IMR-90 (cell line): Measurements from ENCODE around the gene AMPD3. TPM values are rescaled to one million over a fixed set of nuclear protein-coding genes. Genes with fewer than 3 reads are reported as not detected.
A peak's percentile ranks its signal among the peaks of the same experiment; 100 is the strongest.

Experiments
- ATAC-seq: fragments of 200-7000 bp; cut with Tn5 transposase; 2 replicates; pipeline ENCODE4 v1.9.1; 2020; ENCODE audit warnings: low read depth, mild to moderate bottlenecking, moderate library complexity
- BruUV-seq: library from RNA; stranded (reverse); fragments of 400-500 nt; replicated peaks from 2 replicates; lab custom pipeline; 2021; lab: Mats Ljungman, UMichigan
- CTCF ChIA-PET: fragments of 300-600 bp; formaldehyde crosslinking; extraction: SDS; loops from one replicate; lab custom pipeline; 2021; ENCODE audit warnings: antibody characterized with exemption; lab: Yijun Ruan, JAX
- POLR2A ChIA-PET: fragments of 300-600 bp; sonication (Branson Sonifier 250); formaldehyde crosslinking; loops from one replicate; lab custom pipeline; 2022; ENCODE audit warnings: antibody characterized with exemption; ENCODE audit not compliant: unreplicated experiment; lab: Charles Lee
- DNase-seq: peaks from one replicate; pipeline ENCODE4 v3.0.0; 2013
- H2AFZ ChIP-seq: replicated peaks from 2 replicates; pipeline ENCODE3; 2013; ENCODE audit warnings: low read length, mild to moderate bottlenecking; ENCODE audit not compliant: poor library complexity
- H2AK5ac ChIP-seq: 2 replicates; pipeline ENCODE4 v1.6.1; 2013; ENCODE audit warnings: low read depth, low read length, inconsistent platforms
- H2AK9ac ChIP-seq: replicated peaks from 2 replicates; pipeline ENCODE3; 2013; ENCODE audit warnings: mild to moderate bottlenecking, low read depth, low read length, moderate library complexity; ENCODE audit not compliant: poor library complexity
- H2BK120ac ChIP-seq: 2 replicates; pipeline ENCODE4 v1.6.1; 2013; ENCODE audit warnings: low read depth, low read length, inconsistent platforms
- H2BK15ac ChIP-seq: 3 replicates; pipeline ENCODE4 v1.6.1; 2013; ENCODE audit warnings: low read depth, low read length, inconsistent platforms
- H2BK20ac ChIP-seq: 2 replicates; pipeline ENCODE4 v1.6.1; 2013; ENCODE audit warnings: low read depth, mild to moderate bottlenecking, inconsistent platforms, low read length, moderate library complexity
- H2BK5ac ChIP-seq: 2 replicates; pipeline ENCODE4 v1.6.1; 2013; ENCODE audit warnings: mild to moderate bottlenecking, low read depth, low read length, inconsistent platforms; ENCODE audit not compliant: poor library complexity, severe bottlenecking
- H3K14ac ChIP-seq: replicated peaks from 2 replicates; pipeline ENCODE4 v1.6.1; 2013; ENCODE audit warnings: low read depth, low read length, inconsistent platforms
- H3K18ac ChIP-seq: 2 replicates; pipeline ENCODE4 v1.6.1; 2013; ENCODE audit warnings: low read depth, low read length, control low read depth
- H3K23ac ChIP-seq: 2 replicates; pipeline ENCODE4 v1.6.1; 2013; ENCODE audit warnings: low read depth, low read length, inconsistent platforms
- H3K27ac ChIP-seq: 2 replicates; pipeline ENCODE4 v1.5.1; 2013; ENCODE audit warnings: mild to moderate bottlenecking, control low read depth, low read length; ENCODE audit not compliant: insufficient read depth
- H3K27me3 ChIP-seq: 2 replicates; pipeline ENCODE4 v1.6.1; 2013; ENCODE audit warnings: low read length; ENCODE audit not compliant: control insufficient read depth, insufficient read depth
- H3K36me3 ChIP-seq: 2 replicates; pipeline ENCODE4 v1.6.1; 2013; ENCODE audit warnings: low read length, mixed read lengths; ENCODE audit not compliant: control insufficient read depth, insufficient read depth
- H3K4ac ChIP-seq: 2 replicates; pipeline ENCODE4 v1.6.1; 2013; ENCODE audit warnings: low read depth, low read length, inconsistent platforms
- H3K4me1 ChIP-seq: 2 replicates; pipeline ENCODE4 v1.6.1; 2013; ENCODE audit warnings: low read length, mixed read lengths; ENCODE audit not compliant: control insufficient read depth, insufficient read depth
- H3K4me2 ChIP-seq: 2 replicates; pipeline ENCODE4 v1.6.1; 2013; ENCODE audit warnings: low read depth, mild to moderate bottlenecking, control low read depth, low read length, moderate library complexity
- H3K4me3 ChIP-seq: 2 replicates; pipeline ENCODE4 v1.5.1; 2013; ENCODE audit warnings: low read depth, mild to moderate bottlenecking, control low read depth, low read length, moderate library complexity; ENCODE audit not compliant: insufficient read depth
- H3K56ac ChIP-seq: 2 replicates; pipeline ENCODE4 v1.6.1; 2013; ENCODE audit warnings: low read length, inconsistent platforms; ENCODE audit not compliant: insufficient read depth; ENCODE audit errors: extremely low read depth
- H3K79me1 ChIP-seq, 2 experiments: 2 replicates each; pipeline ENCODE4 v1.6.1; 2013; ENCODE audit warnings: low read length in 2 of 2, inconsistent platforms in 1 of 2, low read depth in 1 of 2
- H3K9ac ChIP-seq: 2 replicates; pipeline ENCODE4 v1.6.1; 2013; ENCODE audit warnings: low read depth, low read length, control low read depth
- H3K9me1 ChIP-seq: 2 replicates; pipeline ENCODE4 v1.6.1; 2013; ENCODE audit warnings: low read length, inconsistent platforms; ENCODE audit not compliant: insufficient read depth
- H3K9me3 ChIP-seq: 2 replicates; pipeline ENCODE4 v1.6.1; 2013; ENCODE audit warnings: low read length; ENCODE audit not compliant: control insufficient read depth, insufficient read depth
- H4K20me1 ChIP-seq: 2 replicates; pipeline ENCODE4 v1.6.1; 2013; ENCODE audit warnings: low read length, inconsistent platforms; ENCODE audit not compliant: insufficient read depth
- H4K5ac ChIP-seq: 2 replicates; pipeline ENCODE4 v1.6.1; 2013; ENCODE audit warnings: mild to moderate bottlenecking, low read depth, low read length, control low read depth
- H4K8ac ChIP-seq, 2 experiments: 2 replicates each; pipeline ENCODE4 v1.6.1; 2013; ENCODE audit warnings: low read depth in 2 of 2, low read length in 2 of 2, control low read depth in 1 of 2, inconsistent platforms in 1 of 2
- H4K91ac ChIP-seq: 2 replicates; pipeline ENCODE4 v1.6.1; 2013; ENCODE audit warnings: low read depth, low read length, inconsistent platforms; ENCODE audit not compliant: insufficient read depth
- BHLHE40 ChIP-seq: fragments of 150-350 bp; IDR thresholded peaks from 2 replicates; pipeline ENCODE4 v1.6.1; 2016; ENCODE audit warnings: mild to moderate bottlenecking, low read depth, low read length
- CEBPB ChIP-seq: IDR thresholded peaks from 2 replicates; pipeline ENCODE4 v1.6.1; 2012; ENCODE audit warnings: low read depth, low read length, improper control_type of control experiment
- CHD1 ChIP-seq: IDR thresholded peaks from 2 replicates; pipeline ENCODE4 v1.6.1; 2012; ENCODE audit warnings: low read depth, low read length, improper control_type of control experiment
- FOS ChIP-seq: fragments of 150-350 bp; IDR thresholded peaks from 2 replicates; pipeline ENCODE4 v1.6.1; 2016; ENCODE audit warnings: low read depth, low read length
- MAFK ChIP-seq: IDR thresholded peaks from 2 replicates; pipeline ENCODE4 v1.6.1; 2012; ENCODE audit warnings: low read depth, low read length, improper control_type of control experiment
- MAZ ChIP-seq: IDR thresholded peaks from 2 replicates; pipeline ENCODE4 v1.6.1; 2012; ENCODE audit warnings: low read depth, mild to moderate bottlenecking, low read length, improper control_type of control experiment, moderate library complexity, borderline replicate concordance
- MXI1 ChIP-seq: IDR thresholded peaks from 2 replicates; pipeline ENCODE4 v1.6.1; 2012; ENCODE audit warnings: low read depth, mild to moderate bottlenecking, low read length, moderate library complexity, borderline replicate concordance
- NFE2L2 ChIP-seq: fragments of 150-350 bp; IDR thresholded peaks from 2 replicates; pipeline ENCODE4 v1.6.1; 2016; ENCODE audit warnings: low read depth, mild to moderate bottlenecking, low read length
- POLR2A ChIP-seq: IDR thresholded peaks from 2 replicates; pipeline ENCODE4 v1.6.1; 2012; ENCODE audit warnings: mild to moderate bottlenecking, low read depth, low read length
- RAD21 ChIP-seq: IDR thresholded peaks from 2 replicates; pipeline ENCODE4 v1.6.1; 2012; ENCODE audit warnings: low read length, improper control_type of control experiment
- RCOR1 ChIP-seq: IDR thresholded peaks from 2 replicates; pipeline ENCODE4 v1.6.1; 2012; ENCODE audit warnings: mild to moderate bottlenecking, low read length, improper control_type of control experiment; ENCODE audit not compliant: insufficient replicate concordance
- RFX5 ChIP-seq: IDR thresholded peaks from 2 replicates; pipeline ENCODE4 v1.8.0; 2012; ENCODE audit warnings: low read depth, mild to moderate bottlenecking, low read length, moderate library complexity
- SMC3 ChIP-seq: fragments of 150-350 bp; IDR thresholded peaks from 2 replicates; pipeline ENCODE4 v1.6.1; 2016; ENCODE audit warnings: low read depth, mild to moderate bottlenecking, antibody characterized with exemption, low read length, moderate library complexity
- WGBS, 2 experiments: methylation state at CpG; one replicate each; pipeline versions ENCODE4 v1.1.5 to v1.1.7; 2013; ENCODE audit warnings: missing lambda C conversion rate in 2 of 2; ENCODE audit not compliant: insufficient read length in 1 of 2; ENCODE audit errors: extremely low coverage in 2 of 2; 5-methylcytosine and 5-hydroxymethylcytosine counted together
- dilution Hi-C: fragments of 300-500 bp; cut with HindIII; formaldehyde crosslinking; loops from one replicate; pipeline ENCODE4 v1.14.3; 2018; ENCODE audit warnings: low sequenced_read_pairs; ENCODE audit not compliant: unreplicated experiment
- in situ Hi-C: fragments of 300-500 bp; cut with MboI; formaldehyde crosslinking; loops from 3 replicates; pipeline ENCODE4 v1.14.3; 2019; ENCODE audit warnings: low sequenced_read_pairs, inconsistent platforms, mixed read lengths
- intact Hi-C: fragments of 100-400 bp; cut with micrococcal nuclease; formaldehyde crosslinking; loops from 2 replicates; pipeline ENCODE4 v1.10.0; 2022
- polyA plus RNA-seq, 3 experiments: library from polyadenylated mRNA; depleted of rRNA; stranded (reverse); fragments of >200 nt; gene quantifications; 2 replicates each; pipeline ENCODE4 v1.2.3, GENCODE V29; 2012; ENCODE audit warnings: low replicate concordance in 1 of 3
- total RNA-seq: library from RNA; depleted of rRNA; stranded (reverse); fragments of >200 nt; gene quantifications from 2 replicates; pipeline ENCODE4 v1.2.3, GENCODE V29; 2012
- TF ChIP-seq, protein P1 (sequence below): fragments of 150-350 bp; IDR thresholded peaks from 2 replicates; pipeline ENCODE4 v1.6.1; 2016; ENCODE audit warnings: low read depth, mild to moderate bottlenecking, low read length, moderate library complexity, borderline replicate concordance
- TF ChIP-seq, protein P2 (sequence below): conservative IDR thresholded peaks from 2 replicates; pipeline ENCODE4 v1.5.1; 2012; ENCODE audit warnings: mild to moderate bottlenecking, low read depth, low read length, improper control_type of control experiment
- TF ChIP-seq, protein P3 (sequence below): fragments of 150-350 bp; IDR thresholded peaks from 2 replicates; pipeline ENCODE4 v1.6.1; 2017; ENCODE audit warnings: mild to moderate bottlenecking, antibody characterized with exemption, low read length, low read depth

The AMPD3 gene
- total and polyA plus RNA-seq, 2 of the 4 experiments (the other 2 are of a cell fraction), result 8.6 to 12.1 TPM

DNA sequence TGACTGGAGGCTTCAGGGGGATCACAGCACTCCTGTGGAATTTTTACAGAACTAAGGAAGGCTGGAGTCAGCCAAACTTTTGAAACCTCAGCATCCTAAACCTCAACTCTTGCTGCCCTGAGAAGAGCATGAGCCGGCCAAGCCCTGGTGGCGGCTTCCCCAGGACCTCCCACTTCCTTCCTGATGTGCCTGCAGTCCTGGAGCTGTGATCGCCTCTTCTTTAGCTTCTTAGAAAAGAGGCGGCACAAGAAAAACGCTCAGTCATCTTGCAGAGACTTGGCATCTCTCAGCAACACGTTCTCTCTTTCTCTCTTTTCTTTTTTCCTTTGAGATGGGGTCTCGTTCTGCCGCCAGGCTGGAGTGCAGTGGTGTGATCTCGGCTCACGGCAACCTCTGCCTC, 40.4 kb upstream of the AMPD3 start:
- H2BK15ac ChIP-seq, result no peak overlapping the region
- ATAC-seq (0 out of 2 replicates have a peak, but pooled peaks have one; percentile 24), DNase-seq (peak; percentile 21)
- intact Hi-C loops (no loop called here), in situ Hi-C loops (loop anchor here (5.0 kb wide), 1 partner anchor 78 kb away; no protein-coding TSS in a partner anchor), dilution Hi-C loops (no loop called here)
- CTCF ChIA-PET, result interaction anchor here (1.3 kb wide), 1 partner anchor 150 kb away, joined by 3 read pairs; no protein-coding TSS in a partner anchor
- H4K20me1 ChIP-seq, result no peaks in the 10 kb centered on the region
- no peak overlapping the region for H3K4me3 ChIP-seq
- TF ChIP-seq FOS (no peak), NFE2L2 (no peak), MXI1 (no peak), RCOR1 (no peak), RAD21 (no peak), MAZ (no peak), MAFK (no peak), POLR2A (no peak), RFX5 (no peak), BHLHE40 (no peak), CEBPB (no peak), CHD1 (no peak), SMC3 (no peak)
- TF ChIP-seq, protein P1, sequence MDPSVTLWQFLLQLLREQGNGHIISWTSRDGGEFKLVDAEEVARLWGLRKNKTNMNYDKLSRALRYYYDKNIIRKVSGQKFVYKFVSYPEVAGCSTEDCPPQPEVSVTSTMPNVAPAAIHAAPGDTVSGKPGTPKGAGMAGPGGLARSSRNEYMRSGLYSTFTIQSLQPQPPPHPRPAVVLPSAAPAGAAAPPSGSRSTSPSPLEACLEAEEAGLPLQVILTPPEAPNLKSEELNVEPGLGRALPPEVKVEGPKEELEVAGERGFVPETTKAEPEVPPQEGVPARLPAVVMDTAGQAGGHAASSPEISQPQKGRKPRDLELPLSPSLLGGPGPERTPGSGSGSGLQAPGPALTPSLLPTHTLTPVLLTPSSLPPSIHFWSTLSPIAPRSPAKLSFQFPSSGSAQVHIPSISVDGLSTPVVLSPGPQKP, result no peak
- TF ChIP-seq, protein P2, sequence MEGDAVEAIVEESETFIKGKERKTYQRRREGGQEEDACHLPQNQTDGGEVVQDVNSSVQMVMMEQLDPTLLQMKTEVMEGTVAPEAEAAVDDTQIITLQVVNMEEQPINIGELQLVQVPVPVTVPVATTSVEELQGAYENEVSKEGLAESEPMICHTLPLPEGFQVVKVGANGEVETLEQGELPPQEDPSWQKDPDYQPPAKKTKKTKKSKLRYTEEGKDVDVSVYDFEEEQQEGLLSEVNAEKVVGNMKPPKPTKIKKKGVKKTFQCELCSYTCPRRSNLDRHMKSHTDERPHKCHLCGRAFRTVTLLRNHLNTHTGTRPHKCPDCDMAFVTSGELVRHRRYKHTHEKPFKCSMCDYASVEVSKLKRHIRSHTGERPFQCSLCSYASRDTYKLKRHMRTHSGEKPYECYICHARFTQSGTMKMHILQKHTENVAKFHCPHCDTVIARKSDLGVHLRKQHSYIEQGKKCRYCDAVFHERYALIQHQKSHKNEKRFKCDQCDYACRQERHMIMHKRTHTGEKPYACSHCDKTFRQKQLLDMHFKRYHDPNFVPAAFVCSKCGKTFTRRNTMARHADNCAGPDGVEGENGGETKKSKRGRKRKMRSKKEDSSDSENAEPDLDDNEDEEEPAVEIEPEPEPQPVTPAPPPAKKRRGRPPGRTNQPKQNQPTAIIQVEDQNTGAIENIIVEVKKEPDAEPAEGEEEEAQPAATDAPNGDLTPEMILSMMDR, result no peak
- TF ChIP-seq, protein P3, sequence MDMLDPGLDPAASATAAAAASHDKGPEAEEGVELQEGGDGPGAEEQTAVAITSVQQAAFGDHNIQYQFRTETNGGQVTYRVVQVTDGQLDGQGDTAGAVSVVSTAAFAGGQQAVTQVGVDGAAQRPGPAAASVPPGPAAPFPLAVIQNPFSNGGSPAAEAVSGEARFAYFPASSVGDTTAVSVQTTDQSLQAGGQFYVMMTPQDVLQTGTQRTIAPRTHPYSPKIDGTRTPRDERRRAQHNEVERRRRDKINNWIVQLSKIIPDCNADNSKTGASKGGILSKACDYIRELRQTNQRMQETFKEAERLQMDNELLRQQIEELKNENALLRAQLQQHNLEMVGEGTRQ, result no peak
- peaks cover 4% of the 10 kb centered on the region for H3K4me1 ChIP-seq
- no peaks in the 10 kb centered on the region for H3K79me1 ChIP-seq
- H2BK20ac ChIP-seq, result peak overlapping the region; percentile 5
- no TSS peak for BruUV-seq
- no peak overlapping the region for H3K4ac ChIP-seq
- no peak overlapping the region for H3K9ac ChIP-seq
- H3K14ac ChIP-seq, result no peak overlapping the region
- H2AK9ac ChIP-seq, result no peak overlapping the region
- 56% methylated on average over 5 of the region's 10 CpGs; no CpG with 5 or more reads in 1 of the 2 experiments for WGBS, 2 experiments
- H3K36me3 ChIP-seq, result no peaks in the 10 kb centered on the region
- H4K5ac ChIP-seq, result peak overlapping the region; percentile 40; the same call in 1 of the 2 replicates
- H3K23ac ChIP-seq, result no peak overlapping the region; the same call in 1 of the 2 replicates
- H4K91ac ChIP-seq, result peak overlapping the region; percentile 40; the same call in 1 of the 2 replicates
- no peaks in the 10 kb centered on the region for H3K27me3 ChIP-seq
- H2BK5ac ChIP-seq, result no peak overlapping the region
- H3K4me2 ChIP-seq, result no peak overlapping the region
- H3K56ac ChIP-seq, result no peak overlapping the region
- POLR2A ChIA-PET, result no interaction called here
- H2BK120ac ChIP-seq, result peak overlapping the region; percentile 9; the same call in 1 of the 2 replicates
- peak overlapping the region; percentile 70 for H2AFZ ChIP-seq
- no peaks in the 10 kb centered on the region for H3K9me1 ChIP-seq
- peak overlapping the region; percentile 47 for H3K18ac ChIP-seq
- no peak overlapping the region for H2AK5ac ChIP-seq
- peak overlapping the region in 1 of 2 experiments; percentile 14; a peak in 1 of 4 replicates for H4K8ac ChIP-seq
- no peaks in the 10 kb centered on the region for H3K9me3 ChIP-seq
- H3K27ac ChIP-seq, result no peak overlapping the region
